Activated naive CD4-positive, alpha-beta T cell treated with anti-CD3 and anti-CD28 coated beads, Interleukin-2, amount 50 U/mL, for 24 hours (primary cell): ENCODE data around the gene COG7.
"Not testable (repeated sequence)": the region's sequence is repeated elsewhere in the genome, so short reads cannot be mapped to it uniquely, and the experiment has no call there.

ENCODE experiments used
- H3K27ac Mint-ChIP-seq: one replicate; pipeline ENCODE4 v1.8.0; 2021; ENCODE audit warnings: mild to moderate bottlenecking, mixed read lengths
- H3K27me3 Mint-ChIP-seq: one replicate; pipeline ENCODE4 v1.8.0; 2021; ENCODE audit warnings: mixed read lengths
- H3K36me3 Mint-ChIP-seq: one replicate; pipeline ENCODE4 v1.8.0; 2021; ENCODE audit warnings: mixed read lengths
- H3K4me1 Mint-ChIP-seq: one replicate; pipeline ENCODE4 v1.8.0; 2021; ENCODE audit warnings: mixed read lengths
- H3K4me3 Mint-ChIP-seq: one replicate; pipeline ENCODE4 v1.8.0; 2021; ENCODE audit warnings: mild to moderate bottlenecking, mixed read lengths
- H3K9me3 Mint-ChIP-seq: one replicate; pipeline ENCODE4 v1.8.0; 2021; ENCODE audit warnings: mixed read lengths

The COG7 gene

GRCh38 chr16:23369416-23369815 lies 83.6 kb downstream of the COG7 start:
- Mint-ChIP-seq H3K36me3 (no peaks in the 10 kb centered on the region), H3K27ac (no peak overlapping the region), H3K4me3 (no peak overlapping the region), H3K4me1 (peaks cover 10% of the 10 kb centered on the region), H3K9me3 (no peaks in the 10 kb centered on the region), H3K27me3 (no peaks in the 10 kb centered on the region)

DNA sequence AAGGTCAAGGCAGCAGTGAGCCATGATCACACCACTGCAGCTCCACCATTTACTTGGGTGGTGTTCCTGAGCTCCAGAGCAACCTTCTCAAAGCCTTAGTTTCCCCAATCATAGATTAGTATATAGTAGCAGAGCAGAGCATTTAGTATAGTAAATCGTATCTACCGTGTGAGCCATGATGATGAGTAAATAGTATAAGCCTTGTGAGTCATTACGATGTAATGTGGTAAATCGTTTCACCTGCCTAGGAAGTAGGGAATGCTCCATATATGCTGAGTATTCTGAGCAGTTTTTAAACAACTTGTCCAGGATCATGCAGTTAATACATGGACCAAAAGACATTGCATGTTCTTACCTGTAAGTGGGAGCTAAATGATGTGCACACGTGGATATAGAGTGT lies 84.5 kb downstream of the COG7 start:
- H3K4me1 Mint-ChIP-seq: peaks cover 10% of the 10 kb centered on the region
- no peaks in the 10 kb centered on the region for H3K36me3 Mint-ChIP-seq
- H3K9me3 Mint-ChIP-seq: no peaks in the 10 kb centered on the region
- no peak overlapping the region for H3K4me3 Mint-ChIP-seq
- no peaks in the 10 kb centered on the region for H3K27me3 Mint-ChIP-seq
- no peak overlapping the region for H3K27ac Mint-ChIP-seq

- Mint-ChIP-seq H3K27ac (no peak overlapping the region), H3K4me1 (peaks cover 10% of the 10 kb centered on the region), H3K4me3 (no peak overlapping the region), H3K9me3 (no peaks in the 10 kb centered on the region), H3K36me3 (no peaks in the 10 kb centered on the region), H3K27me3 (no peaks in the 10 kb centered on the region)
These were observed 85.0 kb downstream of the COG7 start for GRCh38 chr16:23367988-23368387.

- no peaks in the 10 kb centered on the region for H3K36me3 Mint-ChIP-seq
- no peaks in the 10 kb centered on the region for H3K9me3 Mint-ChIP-seq
- H3K27me3 Mint-ChIP-seq: no peaks in the 10 kb centered on the region
- peaks cover 10% of the 10 kb centered on the region for H3K4me1 Mint-ChIP-seq
- H3K4me3 Mint-ChIP-seq: no peak overlapping the region
- no peak overlapping the region for H3K27ac Mint-ChIP-seq
These were observed 85.4 kb downstream of the COG7 start for GRCh38 chr16:23367564-23367963.

DNA sequence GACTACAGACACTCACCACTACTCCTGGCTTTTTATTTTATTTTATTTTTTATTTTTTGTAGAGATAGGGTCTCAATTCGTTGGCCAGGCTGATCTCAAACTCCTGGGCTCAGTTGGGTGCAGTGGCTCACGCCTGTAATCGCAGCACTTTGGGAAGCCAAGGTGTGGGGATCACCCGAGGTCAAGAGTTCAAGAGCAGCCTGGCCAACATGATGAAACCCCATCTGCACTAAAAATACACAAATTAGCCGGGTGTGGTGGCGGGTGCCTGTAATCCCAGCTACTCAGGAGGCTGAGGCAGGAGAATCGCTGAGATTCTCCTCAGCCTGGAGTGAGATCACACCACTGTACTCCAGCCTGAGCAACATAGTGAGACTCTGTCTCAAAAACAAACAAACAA lies 86.6 kb downstream of the COG7 start:
- H3K27me3 Mint-ChIP-seq, H3K27ac Mint-ChIP-seq, H3K4me3 Mint-ChIP-seq, H3K36me3 Mint-ChIP-seq, H3K4me1 Mint-ChIP-seq, H3K9me3 Mint-ChIP-seq: not testable (repeated sequence)

DNA sequence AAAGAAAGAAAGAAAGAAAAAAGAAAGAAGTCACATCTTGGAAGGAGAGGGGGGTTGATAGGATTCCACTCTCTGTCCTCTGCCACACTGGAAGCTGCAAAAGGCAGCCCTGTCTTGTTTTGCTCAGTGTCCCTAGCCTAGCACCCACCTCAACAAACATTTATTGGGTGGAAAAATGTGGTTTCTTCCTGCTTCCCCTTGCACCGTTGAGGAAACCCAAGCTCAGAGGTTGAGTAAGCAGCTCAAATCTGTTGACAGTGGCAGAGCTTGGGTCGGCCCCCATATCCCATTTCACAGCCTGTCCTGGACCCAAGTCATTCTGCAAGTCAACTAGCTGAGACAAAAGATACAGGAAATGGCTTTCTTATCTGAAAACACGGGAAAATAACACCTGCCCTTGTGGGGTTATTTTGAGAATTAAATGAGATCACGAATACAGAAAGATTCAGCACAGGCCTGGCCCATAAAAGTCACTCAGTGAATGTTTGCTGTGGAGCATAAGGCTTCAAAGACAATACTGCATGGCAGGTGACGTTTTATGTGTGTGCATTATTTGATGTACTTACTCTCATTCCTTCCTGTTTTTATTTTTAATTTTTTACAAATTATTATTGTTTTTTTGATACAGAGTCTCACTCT lies 87.3 kb downstream of the COG7 start:
- Mint-ChIP-seq H3K27me3 (no peaks in the 10 kb centered on the region), H3K27ac (no peak overlapping the region), H3K4me1 (peaks cover 10% of the 10 kb centered on the region), H3K36me3 (no peaks in the 10 kb centered on the region), H3K4me3 (no peak overlapping the region), H3K9me3 (no peaks in the 10 kb centered on the region)

- H3K27me3 Mint-ChIP-seq: no peaks in the 10 kb centered on the region
- no peak overlapping the region for H3K27ac Mint-ChIP-seq
- H3K4me1 Mint-ChIP-seq: peaks cover 10% of the 10 kb centered on the region
- no peaks in the 10 kb centered on the region for H3K9me3 Mint-ChIP-seq
- no peak overlapping the region for H3K4me3 Mint-ChIP-seq
- no peaks in the 10 kb centered on the region for H3K36me3 Mint-ChIP-seq
These were observed 90.3 kb downstream of the COG7 start for GRCh38 chr16:23362460-23363317.

DNA sequence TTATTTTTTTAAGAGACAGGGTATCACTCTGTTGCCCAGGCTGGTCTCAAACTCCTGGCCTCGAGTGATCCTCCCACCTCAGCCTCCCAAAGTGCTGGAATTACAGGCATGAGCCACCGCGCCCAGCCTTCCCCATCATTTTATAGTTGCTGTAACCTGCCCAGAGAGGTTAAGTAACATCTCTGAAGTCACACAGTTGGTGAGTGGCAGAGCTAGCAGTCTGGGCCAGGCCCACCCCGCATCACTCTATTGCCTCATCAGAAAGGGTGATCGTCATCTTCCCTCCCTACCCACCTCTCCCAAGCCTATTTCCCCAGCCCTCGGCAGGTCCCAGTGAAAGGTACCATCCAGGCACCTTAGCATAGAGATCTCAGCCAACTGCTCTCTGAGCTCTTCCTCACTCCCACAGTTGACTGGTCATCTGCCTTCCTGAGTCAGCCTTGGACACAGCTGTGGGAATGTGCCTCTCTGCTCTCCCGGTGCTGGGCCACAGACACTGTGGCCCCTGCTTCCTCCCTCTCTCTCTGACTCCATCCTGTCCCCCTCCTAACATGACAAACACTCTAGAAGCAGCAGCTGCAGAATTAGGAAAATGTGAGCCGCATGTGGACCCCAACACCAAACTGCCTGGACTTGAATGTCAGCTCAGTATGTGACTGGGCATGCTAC lies 93.8 kb downstream of the COG7 start:
- Mint-ChIP-seq H3K27me3 (no peaks in the 10 kb centered on the region), H3K27ac (no peak overlapping the region), H3K4me1 (no peaks in the 10 kb centered on the region), H3K4me3 (no peak overlapping the region), H3K9me3 (no peaks in the 10 kb centered on the region), H3K36me3 (no peaks in the 10 kb centered on the region)

DNA sequence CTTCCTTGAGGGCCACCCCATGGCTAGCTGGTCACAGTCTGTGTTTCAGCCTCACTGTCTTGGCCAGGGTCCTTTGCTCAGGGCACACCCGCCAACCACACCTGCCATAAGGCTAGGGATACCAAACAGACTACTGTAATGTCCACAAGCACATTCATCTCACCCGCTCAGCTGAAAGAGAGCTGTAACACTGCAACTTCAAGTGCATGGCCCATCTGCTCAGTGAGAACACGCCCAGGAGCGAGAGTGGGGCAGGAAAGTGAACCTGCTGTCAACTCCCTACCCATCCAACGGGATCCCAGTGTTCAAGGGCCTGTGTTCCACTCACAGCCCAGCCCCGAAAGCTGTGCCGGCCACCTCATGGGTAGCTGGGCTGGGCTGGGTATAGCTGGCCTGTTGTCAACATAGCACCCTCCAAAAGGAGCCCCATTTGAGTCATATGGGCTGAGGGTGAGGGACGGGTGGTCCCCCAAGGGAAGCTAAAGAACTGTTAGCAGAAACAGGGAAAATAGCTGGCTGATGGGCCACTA lies 95.2 kb downstream of the COG7 start:
- Mint-ChIP-seq H3K4me1 (no peaks in the 10 kb centered on the region), H3K9me3 (no peaks in the 10 kb centered on the region), H3K36me3 (no peaks in the 10 kb centered on the region), H3K27ac (no peak overlapping the region), H3K4me3 (no peak overlapping the region), H3K27me3 (no peaks in the 10 kb centered on the region)

GRCh38 chr16:23356941-23357340 lies 96.0 kb downstream of the COG7 start:
- H3K4me3 Mint-ChIP-seq: no peak overlapping the region
- no peak overlapping the region for H3K27ac Mint-ChIP-seq
- H3K4me1 Mint-ChIP-seq: no peaks in the 10 kb centered on the region
- no peaks in the 10 kb centered on the region for H3K36me3 Mint-ChIP-seq
- no peaks in the 10 kb centered on the region for H3K27me3 Mint-ChIP-seq
- H3K9me3 Mint-ChIP-seq: no peaks in the 10 kb centered on the region

- H3K4me3 Mint-ChIP-seq: no peak overlapping the region
- H3K4me1 Mint-ChIP-seq: no peaks in the 10 kb centered on the region
- H3K9me3 Mint-ChIP-seq: no peaks in the 10 kb centered on the region
- no peaks in the 10 kb centered on the region for H3K27me3 Mint-ChIP-seq
- no peaks in the 10 kb centered on the region for H3K36me3 Mint-ChIP-seq
- no peak overlapping the region for H3K27ac Mint-ChIP-seq
These were observed 97.8 kb downstream of the COG7 start for GRCh38 chr16:23355106-23355670.

GRCh38 chr16:23354246-23354645 lies 98.7 kb downstream of the COG7 start:
- H3K9me3 Mint-ChIP-seq: no peaks in the 10 kb centered on the region
- no peaks in the 10 kb centered on the region for H3K4me1 Mint-ChIP-seq
- no peaks in the 10 kb centered on the region for H3K27me3 Mint-ChIP-seq
- H3K36me3 Mint-ChIP-seq: no peaks in the 10 kb centered on the region
- no peak overlapping the region for H3K27ac Mint-ChIP-seq
- H3K4me3 Mint-ChIP-seq: no peak overlapping the region

DNA sequence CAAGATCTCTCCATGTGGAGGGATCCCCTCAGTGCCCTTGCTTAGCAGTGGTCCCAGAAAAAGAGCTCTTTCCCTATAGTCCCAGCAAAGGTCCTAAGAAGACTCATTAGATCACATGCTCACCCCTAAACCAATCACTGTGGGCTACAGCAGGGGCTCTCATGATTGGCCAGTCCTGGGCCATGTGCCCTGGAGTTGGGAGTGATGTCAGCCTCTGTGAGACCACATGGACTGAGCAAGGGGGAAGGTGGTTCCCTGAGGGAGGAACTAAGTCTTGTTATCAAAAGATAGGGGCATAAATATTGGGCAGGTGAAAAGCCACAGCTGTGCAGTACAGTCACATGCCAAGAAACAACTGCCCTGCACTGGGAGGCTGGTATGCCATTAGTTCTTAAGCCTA lies 99.5 kb downstream of the COG7 start:
- Mint-ChIP-seq H3K27ac (no peak overlapping the region), H3K27me3 (peaks cover 2% of the 10 kb centered on the region), H3K4me1 (no peaks in the 10 kb centered on the region)

DNA sequence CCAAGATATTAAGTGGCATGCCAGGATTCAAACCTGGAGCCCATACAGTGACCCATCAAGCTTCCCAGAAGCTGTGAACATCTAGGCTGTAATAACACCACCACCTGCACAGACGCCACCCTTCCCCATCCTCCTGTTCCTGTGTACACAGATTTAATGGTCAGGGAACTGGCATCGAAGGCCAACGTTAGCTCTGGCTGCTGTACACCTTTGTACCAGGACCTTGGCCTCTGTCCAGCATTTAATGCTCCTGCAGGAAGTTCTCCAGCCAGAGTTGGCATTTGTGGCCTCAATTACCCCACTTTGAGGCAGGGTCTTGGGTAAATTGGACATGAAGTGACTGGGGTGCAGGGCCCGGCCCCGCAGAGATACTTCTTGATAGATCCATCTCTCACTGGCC lies 101.6 kb downstream of the COG7 start:
- no peaks in the 10 kb centered on the region for H3K9me3 Mint-ChIP-seq
- H3K27ac Mint-ChIP-seq: no peak overlapping the region
- H3K27me3 Mint-ChIP-seq: peaks cover 4% of the 10 kb centered on the region
- no peaks in the 10 kb centered on the region for H3K4me1 Mint-ChIP-seq
- no peak overlapping the region for H3K4me3 Mint-ChIP-seq
- no peaks in the 10 kb centered on the region for H3K36me3 Mint-ChIP-seq

More for the DNA sequence above, 99.5 kb downstream of the COG7 start:
- Mint-ChIP-seq H3K9me3 (no peaks in the 10 kb centered on the region), H3K4me3 (no peak overlapping the region), H3K36me3 (no peaks in the 10 kb centered on the region)

DNA sequence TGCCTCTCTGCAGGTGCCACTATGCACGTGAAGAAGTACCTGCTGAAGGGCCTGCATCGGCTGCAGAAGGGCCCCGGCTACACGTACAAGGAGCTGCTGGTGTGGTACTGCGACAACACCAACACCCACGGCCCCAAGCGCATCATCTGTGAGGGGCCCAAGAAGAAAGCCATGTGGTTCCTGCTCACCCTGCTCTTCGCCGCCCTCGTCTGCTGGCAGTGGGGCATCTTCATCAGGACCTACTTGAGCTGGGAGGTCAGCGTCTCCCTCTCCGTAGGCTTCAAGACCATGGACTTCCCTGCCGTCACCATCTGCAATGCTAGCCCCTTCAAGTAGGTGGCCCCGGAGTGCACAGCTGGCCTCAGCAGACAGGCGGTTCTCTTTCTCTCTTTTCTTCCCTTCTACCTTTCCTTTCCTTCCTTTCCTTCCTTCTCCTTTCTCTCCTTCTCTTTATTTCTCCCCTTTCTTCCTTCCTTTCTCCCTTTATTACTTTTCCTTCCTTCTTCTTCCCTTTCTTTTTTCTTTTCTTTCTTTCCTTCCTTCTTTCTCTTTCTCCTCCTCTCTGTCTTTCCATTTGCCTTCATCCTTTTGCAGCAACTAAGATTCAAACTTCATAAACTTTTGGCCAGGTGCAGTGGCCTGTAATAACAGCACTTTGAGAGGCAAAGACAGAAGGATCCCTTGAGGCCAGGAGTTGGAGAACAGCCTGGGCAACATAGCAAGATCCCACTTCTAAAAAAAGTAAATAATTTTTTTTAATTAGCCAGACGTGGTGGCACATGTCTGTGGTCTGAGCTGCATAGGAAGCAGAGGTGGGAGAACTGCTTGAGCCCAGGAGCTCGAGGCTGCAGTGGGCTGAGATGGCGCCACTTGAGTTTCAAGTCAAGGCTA lies 104.2 kb downstream of the COG7 start:
- no peaks in the 10 kb centered on the region for H3K9me3 Mint-ChIP-seq
- no peaks in the 10 kb centered on the region for H3K36me3 Mint-ChIP-seq
- peaks cover 4% of the 10 kb centered on the region for H3K27me3 Mint-ChIP-seq
- no peak overlapping the region for H3K4me3 Mint-ChIP-seq
- H3K4me1 Mint-ChIP-seq: no peaks in the 10 kb centered on the region
- no peak overlapping the region for H3K27ac Mint-ChIP-seq
